PC-3 (cell line): ENCODE results near the gene KIF1C.

ENCODE experiments used
- EZH2 ChIP-seq: fragments of 300-600 bp; sonication (generic); IDR thresholded peaks from one replicate; pipeline ENCODE4 v1.6.1; 2017; ENCODE audit warnings: antibody characterized with exemption, mild to moderate bottlenecking, low read length; ENCODE audit not compliant: unreplicated experiment
- EZH2phosphoT487 ChIP-seq: fragments of 300-600 bp; sonication (generic); IDR thresholded peaks from 2 replicates; pipeline ENCODE4 v1.6.1; 2018; ENCODE audit warnings: mild to moderate bottlenecking, antibody characterized with exemption, low read length, borderline replicate concordance
- TF ChIP-seq, protein P1 (sequence below): fragments of 300-600 bp; sonication (generic); conservative IDR thresholded peaks from 2 replicates; pipeline ENCODE4 v1.5.1; 2017; ENCODE audit warnings: antibody characterized with exemption, low read depth, mild to moderate bottlenecking, low read length

DNA sequence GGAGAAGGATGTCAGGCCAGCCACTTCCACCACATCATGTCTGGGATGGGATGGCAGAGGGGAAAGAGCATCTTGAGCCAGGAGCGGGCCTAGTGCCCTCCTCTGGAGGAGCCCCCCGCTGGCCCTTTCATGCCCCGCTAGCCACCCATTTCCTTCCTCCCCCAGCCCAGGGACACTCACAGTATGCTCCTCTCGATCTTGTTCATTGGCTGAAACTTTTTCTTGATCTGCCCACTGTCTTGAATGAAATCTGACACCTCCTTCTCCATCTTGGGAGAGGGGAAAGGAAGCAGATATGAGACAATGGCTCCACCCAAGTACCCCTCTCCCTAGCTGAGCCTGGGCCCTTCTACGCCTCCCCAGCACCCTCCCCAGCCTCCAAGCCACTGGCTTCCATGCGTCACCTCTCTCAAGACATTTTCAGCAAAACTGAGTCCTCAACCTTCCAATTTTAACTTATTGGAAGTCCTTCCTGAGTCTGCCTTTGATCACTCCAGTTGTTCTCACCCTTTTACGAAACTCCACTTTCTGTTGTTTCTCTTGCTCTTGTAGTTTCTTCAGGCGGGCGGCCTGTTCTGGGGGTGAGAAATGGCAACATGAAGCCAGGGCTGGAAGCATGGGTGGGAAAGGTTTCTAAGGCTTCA lies 37.3 kb upstream of the KIF1C start:
- no peak for TF ChIP-seq EZH2phosphoT487
- TF ChIP-seq, protein P1, sequence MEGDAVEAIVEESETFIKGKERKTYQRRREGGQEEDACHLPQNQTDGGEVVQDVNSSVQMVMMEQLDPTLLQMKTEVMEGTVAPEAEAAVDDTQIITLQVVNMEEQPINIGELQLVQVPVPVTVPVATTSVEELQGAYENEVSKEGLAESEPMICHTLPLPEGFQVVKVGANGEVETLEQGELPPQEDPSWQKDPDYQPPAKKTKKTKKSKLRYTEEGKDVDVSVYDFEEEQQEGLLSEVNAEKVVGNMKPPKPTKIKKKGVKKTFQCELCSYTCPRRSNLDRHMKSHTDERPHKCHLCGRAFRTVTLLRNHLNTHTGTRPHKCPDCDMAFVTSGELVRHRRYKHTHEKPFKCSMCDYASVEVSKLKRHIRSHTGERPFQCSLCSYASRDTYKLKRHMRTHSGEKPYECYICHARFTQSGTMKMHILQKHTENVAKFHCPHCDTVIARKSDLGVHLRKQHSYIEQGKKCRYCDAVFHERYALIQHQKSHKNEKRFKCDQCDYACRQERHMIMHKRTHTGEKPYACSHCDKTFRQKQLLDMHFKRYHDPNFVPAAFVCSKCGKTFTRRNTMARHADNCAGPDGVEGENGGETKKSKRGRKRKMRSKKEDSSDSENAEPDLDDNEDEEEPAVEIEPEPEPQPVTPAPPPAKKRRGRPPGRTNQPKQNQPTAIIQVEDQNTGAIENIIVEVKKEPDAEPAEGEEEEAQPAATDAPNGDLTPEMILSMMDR, result no peak
- TF ChIP-seq EZH2, result no peak
